ENCODE data around the gene VCPKMT.
A peak's percentile ranks its signal among the peaks of the same experiment; 100 is the strongest.
"Not testable (repeated sequence)": the region's sequence is repeated elsewhere in the genome, so short reads cannot be mapped to it uniquely, and the experiment has no call there.

VCPKMT gene

GRCh38 chr14:50091240-50091913, 25.0 kb downstream of the VCPKMT start:
- peak; percentile 65 for DNase-seq

GRCh38 chr14:50089208-50089607, 27.2 kb downstream of the VCPKMT start:
- no peak for DNase-seq

- DNase-seq = no peak
Observed at GRCh38 chr14:50088731-50089130, 27.6 kb downstream of the VCPKMT start.

GRCh38 chr14:50088117-50088515, 28.3 kb downstream of the VCPKMT start:
- no peak for DNase-seq

GRCh38 chr14:50087341-50088116, 28.8 kb downstream of the VCPKMT start:
- peak; percentile 58 for DNase-seq

- no peak for DNase-seq
Observed at GRCh38 chr14:50086321-50086711, 30.1 kb downstream of the VCPKMT start.

GRCh38 chr14:50085570-50086320, 30.6 kb downstream of the VCPKMT start:
- DNase-seq = peak; percentile 67

- DNase-seq = no peak
Observed at GRCh38 chr14:50084666-50085065, 31.7 kb downstream of the VCPKMT start.

- DNase-seq = peak; percentile 62
Observed at GRCh38 chr14:50083467-50084337, 32.7 kb downstream of the VCPKMT start.

GRCh38 chr14:50082784-50083466, 33.4 kb downstream of the VCPKMT start:
- peak; percentile 94 for DNase-seq

- DNase-seq = no peak
Observed at GRCh38 chr14:50082308-50082742, 34.0 kb downstream of the VCPKMT start.

GRCh38 chr14:50079103-50079502, 37.3 kb downstream of the VCPKMT start:
- DNase-seq = not testable (repeated sequence)

GRCh38 chr14:50073663-50074062, 42.7 kb downstream of the VCPKMT start:
- not testable (repeated sequence) for DNase-seq

GRCh38 chr14:50072395-50072794, 44.0 kb downstream of the VCPKMT start:
- DNase-seq = no peak

GRCh38 chr14:50070840-50071548, 45.4 kb downstream of the VCPKMT start:
- DNase-seq = peak; percentile 45

GRCh38 chr14:50070230-50070629, 46.1 kb downstream of the VCPKMT start:
- no peak for DNase-seq

- DNase-seq = no peak
Observed at GRCh38 chr14:50069325-50069724, 47.0 kb downstream of the VCPKMT start.

GRCh38 chr14:50068496-50068895, 47.9 kb downstream of the VCPKMT start:
- DNase-seq = no peak

GRCh38 chr14:50067723-50068495, 48.5 kb downstream of the VCPKMT start:
- DNase-seq = no peak

- no peak for DNase-seq
Observed at GRCh38 chr14:50065583-50065982, 50.8 kb downstream of the VCPKMT start.

Data from inflammatory macrophage treated with lipopolysaccharide for 4 hours (primary cell).